ENCODE data around the gene ARL15. TPM values are rescaled to one million over a fixed set of nuclear protein-coding genes. Genes with fewer than 3 reads are reported as not detected.
"Not testable (repeated sequence)": the region's sequence is repeated elsewhere in the genome, so short reads cannot be mapped to it uniquely, and the experiment has no call there.

ARL15 gene
- total RNA-seq, 1 donor from 2014 or later = 74.4 TPM

- Histone ChIP-seq H3K27me3 (no peaks in the 10 kb centered on the region), H3K36me3 (no peaks in the 10 kb centered on the region), H3K9me3 (no peaks in the 10 kb centered on the region), H3K4me3 (no peak overlapping the region), H3K27ac (no peak overlapping the region), H3K4me1 (no peaks in the 10 kb centered on the region)
- no peak for TF ChIP-seq POLR2A (IDR thresholded peaks at IDR 0.05)
- TF ChIP-seq POLR2AphosphoS5 (IDR thresholded peaks at IDR 0.05; ENCODE audit: insufficient read depth in 1 of 2, low read depth in 1 of 2) = no peak
- TF ChIP-seq, protein P1, sequence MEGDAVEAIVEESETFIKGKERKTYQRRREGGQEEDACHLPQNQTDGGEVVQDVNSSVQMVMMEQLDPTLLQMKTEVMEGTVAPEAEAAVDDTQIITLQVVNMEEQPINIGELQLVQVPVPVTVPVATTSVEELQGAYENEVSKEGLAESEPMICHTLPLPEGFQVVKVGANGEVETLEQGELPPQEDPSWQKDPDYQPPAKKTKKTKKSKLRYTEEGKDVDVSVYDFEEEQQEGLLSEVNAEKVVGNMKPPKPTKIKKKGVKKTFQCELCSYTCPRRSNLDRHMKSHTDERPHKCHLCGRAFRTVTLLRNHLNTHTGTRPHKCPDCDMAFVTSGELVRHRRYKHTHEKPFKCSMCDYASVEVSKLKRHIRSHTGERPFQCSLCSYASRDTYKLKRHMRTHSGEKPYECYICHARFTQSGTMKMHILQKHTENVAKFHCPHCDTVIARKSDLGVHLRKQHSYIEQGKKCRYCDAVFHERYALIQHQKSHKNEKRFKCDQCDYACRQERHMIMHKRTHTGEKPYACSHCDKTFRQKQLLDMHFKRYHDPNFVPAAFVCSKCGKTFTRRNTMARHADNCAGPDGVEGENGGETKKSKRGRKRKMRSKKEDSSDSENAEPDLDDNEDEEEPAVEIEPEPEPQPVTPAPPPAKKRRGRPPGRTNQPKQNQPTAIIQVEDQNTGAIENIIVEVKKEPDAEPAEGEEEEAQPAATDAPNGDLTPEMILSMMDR (IDR thresholded peaks at IDR 0.05) = no peak
- DNase-seq (ENCODE audit: extremely low spot score in 2 of 2) = no peak
- intact Hi-C loops (cut with DNase I) = no loop called here
Measured at GRCh38 chr5:53985796-53986195, 324.6 kb downstream of the ARL15 start.

DNA sequence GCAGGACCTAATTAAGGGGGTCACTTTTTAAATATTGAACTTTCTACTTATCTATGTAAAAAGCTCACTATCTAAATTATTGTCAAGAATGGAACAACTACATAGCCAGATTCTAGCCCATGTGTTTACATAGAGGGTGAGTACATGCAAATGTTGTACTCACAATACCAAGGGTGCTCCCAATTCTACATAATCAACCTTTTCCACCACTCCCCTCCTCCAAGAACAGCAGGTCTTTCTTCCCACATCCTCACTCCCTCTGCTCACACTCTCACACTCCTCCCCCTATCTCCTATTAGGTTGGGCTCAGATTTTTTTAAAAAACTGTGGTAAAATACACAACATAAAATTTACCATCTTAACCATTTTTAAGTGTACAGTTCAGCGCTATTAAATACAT is 325.4 kb downstream of the ARL15 start:
- TF ChIP-seq, protein P1 (IDR thresholded peaks at IDR 0.05) = no peak
- no peak for TF ChIP-seq POLR2AphosphoS5 (IDR thresholded peaks at IDR 0.05; ENCODE audit: insufficient read depth in 1 of 2, low read depth in 1 of 2)
- no peak for TF ChIP-seq POLR2A (IDR thresholded peaks at IDR 0.05)
- Histone ChIP-seq H3K36me3 (no peaks in the 10 kb centered on the region), H3K27me3 (no peaks in the 10 kb centered on the region), H3K9me3 (no peaks in the 10 kb centered on the region), H3K4me3 (no peak overlapping the region), H3K27ac (no peak overlapping the region), H3K4me1 (no peaks in the 10 kb centered on the region)
- no peak for DNase-seq (ENCODE audit: extremely low spot score in 2 of 2)
- intact Hi-C loops (cut with DNase I) = no loop called here

DNA sequence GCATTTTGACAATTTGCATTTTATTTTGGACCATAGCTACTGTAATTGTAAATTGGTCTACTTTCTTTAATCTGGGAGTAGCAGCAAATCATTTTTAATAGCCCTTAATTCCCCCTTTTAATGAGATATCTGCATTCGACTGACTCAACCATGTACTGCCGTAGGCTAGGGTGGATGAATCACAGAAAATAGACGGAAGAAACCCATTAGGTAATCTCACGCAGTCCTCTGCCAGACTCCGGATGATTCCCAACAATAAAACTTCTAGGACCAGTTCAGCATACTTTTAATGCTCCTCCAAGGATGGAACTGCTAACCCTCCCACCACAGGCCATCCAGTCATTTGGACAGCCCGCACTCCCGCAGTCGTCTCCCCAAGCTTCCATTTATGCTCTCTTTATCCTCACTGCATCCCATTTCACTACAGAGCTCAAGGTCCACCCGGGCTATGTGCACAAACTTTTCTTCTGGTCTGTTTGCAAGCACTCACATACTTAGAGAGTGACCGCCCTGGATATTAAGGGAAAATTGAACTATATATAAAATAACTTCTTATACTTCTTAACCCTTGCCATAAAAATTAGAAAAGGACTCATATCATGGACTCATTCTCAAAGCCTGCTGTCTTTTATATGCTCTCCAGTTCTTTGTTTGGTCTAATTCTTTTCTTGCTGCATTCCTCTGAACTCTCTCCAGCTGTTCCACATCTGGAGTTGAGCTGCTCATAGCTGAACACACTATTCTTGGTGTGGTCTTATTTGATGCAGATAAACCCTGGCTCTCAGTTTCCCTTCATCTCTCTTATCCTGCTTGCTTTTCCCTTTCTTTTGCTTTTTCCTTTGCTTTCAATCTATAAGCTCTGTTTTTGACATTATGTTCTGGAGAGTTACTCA is 326.6 kb downstream of the ARL15 start:
- DNase-seq (ENCODE audit: extremely low spot score in 2 of 2) = no peak
- Histone ChIP-seq H3K27ac (no peak overlapping the region), H3K27me3 (no peaks in the 10 kb centered on the region), H3K36me3 (no peaks in the 10 kb centered on the region), H3K9me3 (no peaks in the 10 kb centered on the region), H3K4me1 (no peaks in the 10 kb centered on the region), H3K4me3 (no peak overlapping the region)
- TF ChIP-seq POLR2A (IDR thresholded peaks at IDR 0.05) (no peak), POLR2AphosphoS5 (IDR thresholded peaks at IDR 0.05; ENCODE audit: insufficient read depth in 1 of 2, low read depth in 1 of 2) (no peak)
- TF ChIP-seq, protein P1 (IDR thresholded peaks at IDR 0.05) = no peak
- intact Hi-C loops (cut with DNase I) = no loop called here

DNA sequence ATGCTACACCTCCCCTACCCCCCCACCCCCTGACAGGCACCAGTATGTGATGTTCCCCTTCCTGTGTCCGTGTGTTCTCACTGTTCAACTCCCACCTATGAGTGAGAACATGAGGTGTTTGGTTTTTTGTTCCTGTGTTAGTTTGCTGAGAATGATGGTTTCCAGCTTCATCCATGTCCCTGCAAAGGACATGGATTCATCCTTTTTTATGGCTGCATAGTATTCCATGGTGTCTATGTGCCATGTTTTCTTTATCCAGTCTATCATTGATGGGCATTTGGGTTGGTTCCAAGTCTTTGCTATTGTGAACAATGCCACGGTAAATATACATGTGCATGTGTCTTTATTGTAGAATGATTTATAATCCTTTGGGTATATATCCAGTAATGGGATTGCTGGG is 328.1 kb downstream of the ARL15 start:
- H3K9me3 ChIP-seq; intact Hi-C loops (cut with DNase I); H3K4me3 ChIP-seq; H3K27me3 ChIP-seq; DNase-seq (ENCODE audit: extremely low spot score in 2 of 2); H3K36me3 ChIP-seq; H3K4me1 ChIP-seq; H3K27ac ChIP-seq: not testable (repeated sequence)

DNA sequence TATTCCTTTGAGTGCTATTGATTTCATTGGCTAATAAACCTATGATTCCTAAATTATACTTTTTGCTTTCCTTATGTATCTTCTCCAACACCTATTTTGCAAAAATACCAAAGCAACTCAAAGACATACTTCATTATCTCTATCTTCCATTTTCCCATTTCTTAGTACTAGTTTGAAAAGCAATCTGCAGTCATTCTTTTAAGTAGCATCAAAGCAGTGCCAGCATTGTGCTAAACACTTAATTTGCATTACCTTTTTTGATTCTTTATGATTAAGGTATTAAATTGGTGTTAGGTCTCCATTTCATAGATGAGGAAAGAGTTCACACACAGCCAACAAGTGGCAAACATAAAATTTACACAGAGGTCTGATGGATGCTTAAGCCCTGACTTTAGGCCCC is 330.3 kb downstream of the ARL15 start:
- no peak for DNase-seq (ENCODE audit: extremely low spot score in 2 of 2)
- Histone ChIP-seq H3K4me3 (no peak overlapping the region), H3K27ac (no peak overlapping the region), H3K36me3 (no peaks in the 10 kb centered on the region), H3K27me3 (no peaks in the 10 kb centered on the region), H3K9me3 (no peaks in the 10 kb centered on the region), H3K4me1 (no peaks in the 10 kb centered on the region)
- intact Hi-C loops (cut with DNase I) = no loop called here
- TF ChIP-seq, protein P1 (IDR thresholded peaks at IDR 0.05) = no peak
- TF ChIP-seq POLR2A (IDR thresholded peaks at IDR 0.05) = no peak
- TF ChIP-seq POLR2AphosphoS5 (IDR thresholded peaks at IDR 0.05; ENCODE audit: insufficient read depth in 1 of 2, low read depth in 1 of 2) = no peak

Data from vagina (tissue), 2 donors.